Measurements from ENCODE around the gene INSIG2. TPM values are rescaled to one million over a fixed set of nuclear protein-coding genes. Genes with fewer than 3 reads are reported as not detected.

Gene INSIG2
- total RNA-seq, 1 donor from 2014 or later: 27.7 TPM

- H3K9me3 Mint-ChIP-seq (ENCODE audit: low read depth): no peaks in the 10 kb centered on the region
- peaks cover 42% of the 10 kb centered on the region for H3K27me3 Mint-ChIP-seq (ENCODE audit: low read depth)
- H3K27ac Mint-ChIP-seq (ENCODE audit: unreplicated experiment): no peak overlapping the region
- no peak for TF ChIP-seq CTCF (IDR thresholded peaks at IDR 0.05)
- no peaks in the 10 kb centered on the region for H3K36me3 Mint-ChIP-seq (ENCODE audit: low read depth)
- no peak for DNase-seq (ENCODE audit: low spot score)
- H3K4me1 Mint-ChIP-seq (ENCODE audit: low read depth): peaks cover 3% of the 10 kb centered on the region
- H3K4me3 Mint-ChIP-seq (ENCODE audit: unreplicated experiment): no peak overlapping the region
Measured at GRCh38 chr2:118050386-118050785, 37.9 kb upstream of the INSIG2 start.

- H3K27me3 Mint-ChIP-seq (ENCODE audit: low read depth): peaks cover 45% of the 10 kb centered on the region
- no peak overlapping the region for H3K27ac Mint-ChIP-seq (ENCODE audit: unreplicated experiment)
- no peak for DNase-seq (ENCODE audit: low spot score)
- H3K9me3 Mint-ChIP-seq (ENCODE audit: low read depth): no peaks in the 10 kb centered on the region
- peaks cover 3% of the 10 kb centered on the region for H3K4me1 Mint-ChIP-seq (ENCODE audit: low read depth)
- H3K4me3 Mint-ChIP-seq (ENCODE audit: unreplicated experiment): no peak overlapping the region
- no peaks in the 10 kb centered on the region for H3K36me3 Mint-ChIP-seq (ENCODE audit: low read depth)
- no peak for TF ChIP-seq CTCF (IDR thresholded peaks at IDR 0.05)
Measured at GRCh38 chr2:118050974-118051373, 37.3 kb upstream of the INSIG2 start.

- no peaks in the 10 kb centered on the region for H3K9me3 Mint-ChIP-seq (ENCODE audit: low read depth)
- DNase-seq (ENCODE audit: low spot score): no peak
- no peak for TF ChIP-seq CTCF (IDR thresholded peaks at IDR 0.05)
- H3K36me3 Mint-ChIP-seq (ENCODE audit: low read depth): no peaks in the 10 kb centered on the region
- H3K4me3 Mint-ChIP-seq (ENCODE audit: unreplicated experiment): no peak overlapping the region
- peaks cover 46% of the 10 kb centered on the region for H3K27me3 Mint-ChIP-seq (ENCODE audit: low read depth)
- H3K4me1 Mint-ChIP-seq (ENCODE audit: low read depth): peaks cover 3% of the 10 kb centered on the region
- no peak overlapping the region for H3K27ac Mint-ChIP-seq (ENCODE audit: unreplicated experiment)
Measured at GRCh38 chr2:118051826-118052358, 36.4 kb upstream of the INSIG2 start.

GRCh38 chr2:118052474-118052873, 35.8 kb upstream of the INSIG2 start:
- Mint-ChIP-seq H3K27ac (ENCODE audit: unreplicated experiment) (no peak overlapping the region), H3K36me3 (ENCODE audit: low read depth) (no peaks in the 10 kb centered on the region), H3K9me3 (ENCODE audit: low read depth) (no peaks in the 10 kb centered on the region), H3K27me3 (ENCODE audit: low read depth) (peaks cover 43% of the 10 kb centered on the region), H3K4me3 (ENCODE audit: unreplicated experiment) (no peak overlapping the region), H3K4me1 (ENCODE audit: low read depth) (peaks cover under 1% of the 10 kb centered on the region)
- DNase-seq (ENCODE audit: low spot score): no peak
- TF ChIP-seq CTCF (IDR thresholded peaks at IDR 0.05): no peak

- Mint-ChIP-seq H3K4me3 (ENCODE audit: unreplicated experiment) (no peak overlapping the region), H3K4me1 (ENCODE audit: low read depth) (no peaks in the 10 kb centered on the region), H3K9me3 (ENCODE audit: low read depth) (no peaks in the 10 kb centered on the region), H3K27me3 (ENCODE audit: low read depth) (peaks cover 34% of the 10 kb centered on the region), H3K36me3 (ENCODE audit: low read depth) (no peaks in the 10 kb centered on the region), H3K27ac (ENCODE audit: unreplicated experiment) (no peak overlapping the region)
- TF ChIP-seq CTCF (IDR thresholded peaks at IDR 0.05): no peak
- DNase-seq (ENCODE audit: low spot score): no peak
Measured at GRCh38 chr2:118053681-118054080, 34.6 kb upstream of the INSIG2 start.

Measured in chondrocyte (in vitro differentiated cells).